ENCODE measurements around the gene SEZ6L. TPM values are rescaled to one million over a fixed set of nuclear protein-coding genes. Genes with fewer than 3 reads are reported as not detected.

SEZ6L gene
- total RNA-seq, 1 donor from 2014 or later: 0.05 TPM

GRCh38 chr22:26205494-26205893, 36.2 kb downstream of the SEZ6L start:
- TF ChIP-seq CTCF (IDR thresholded peaks at IDR 0.05): no peak
- Mint-ChIP-seq H3K27me3 (ENCODE audit: low read depth) (peaks cover 16% of the 10 kb centered on the region), H3K27ac (ENCODE audit: unreplicated experiment) (no peak overlapping the region), H3K4me1 (ENCODE audit: low read depth) (no peaks in the 10 kb centered on the region), H3K9me3 (ENCODE audit: low read depth) (peaks cover 4% of the 10 kb centered on the region), H3K4me3 (ENCODE audit: unreplicated experiment) (no peak overlapping the region), H3K36me3 (ENCODE audit: low read depth) (no peaks in the 10 kb centered on the region)
- no peak for DNase-seq (ENCODE audit: low spot score)

- no peak for TF ChIP-seq CTCF (IDR thresholded peaks at IDR 0.05)
- no peak for DNase-seq (ENCODE audit: low spot score)
- H3K36me3 Mint-ChIP-seq (ENCODE audit: low read depth): no peaks in the 10 kb centered on the region
- no peak overlapping the region for H3K27ac Mint-ChIP-seq (ENCODE audit: unreplicated experiment)
- peaks cover 4% of the 10 kb centered on the region for H3K9me3 Mint-ChIP-seq (ENCODE audit: low read depth)
- peaks cover 28% of the 10 kb centered on the region for H3K27me3 Mint-ChIP-seq (ENCODE audit: low read depth)
- H3K4me3 Mint-ChIP-seq (ENCODE audit: unreplicated experiment): no peak overlapping the region
- no peaks in the 10 kb centered on the region for H3K4me1 Mint-ChIP-seq (ENCODE audit: low read depth)
Measured at GRCh38 chr22:26210334-26210733, 41.1 kb downstream of the SEZ6L start.

GRCh38 chr22:26213826-26214225, 44.6 kb downstream of the SEZ6L start:
- TF ChIP-seq CTCF (IDR thresholded peaks at IDR 0.05): no peak
- no peak overlapping the region for H3K27ac Mint-ChIP-seq (ENCODE audit: unreplicated experiment)
- peaks cover 4% of the 10 kb centered on the region for H3K9me3 Mint-ChIP-seq (ENCODE audit: low read depth)
- H3K4me1 Mint-ChIP-seq (ENCODE audit: low read depth): no peaks in the 10 kb centered on the region
- H3K27me3 Mint-ChIP-seq (ENCODE audit: low read depth): peaks cover 32% of the 10 kb centered on the region
- DNase-seq (ENCODE audit: low spot score): no peak
- no peak overlapping the region for H3K4me3 Mint-ChIP-seq (ENCODE audit: unreplicated experiment)
- no peaks in the 10 kb centered on the region for H3K36me3 Mint-ChIP-seq (ENCODE audit: low read depth)

- no peaks in the 10 kb centered on the region for H3K36me3 Mint-ChIP-seq (ENCODE audit: low read depth)
- H3K4me3 Mint-ChIP-seq (ENCODE audit: unreplicated experiment): no peak overlapping the region
- peaks cover 34% of the 10 kb centered on the region for H3K27me3 Mint-ChIP-seq (ENCODE audit: low read depth)
- no peak for TF ChIP-seq CTCF (IDR thresholded peaks at IDR 0.05)
- H3K27ac Mint-ChIP-seq (ENCODE audit: unreplicated experiment): no peak overlapping the region
- no peaks in the 10 kb centered on the region for H3K4me1 Mint-ChIP-seq (ENCODE audit: low read depth)
- no peaks in the 10 kb centered on the region for H3K9me3 Mint-ChIP-seq (ENCODE audit: low read depth)
- DNase-seq (ENCODE audit: low spot score): no peak
Measured at GRCh38 chr22:26214466-26214865, 45.2 kb downstream of the SEZ6L start.

GRCh38 chr22:26215736-26216135, 46.5 kb downstream of the SEZ6L start:
- Mint-ChIP-seq H3K36me3 (ENCODE audit: low read depth) (no peaks in the 10 kb centered on the region), H3K27me3 (ENCODE audit: low read depth) (peaks cover 35% of the 10 kb centered on the region), H3K9me3 (ENCODE audit: low read depth) (no peaks in the 10 kb centered on the region), H3K4me1 (ENCODE audit: low read depth) (no peaks in the 10 kb centered on the region), H3K27ac (ENCODE audit: unreplicated experiment) (no peak overlapping the region), H3K4me3 (ENCODE audit: unreplicated experiment) (no peak overlapping the region)
- DNase-seq (ENCODE audit: low spot score): no peak
- TF ChIP-seq CTCF (IDR thresholded peaks at IDR 0.05): no peak
